ENCODE data around the gene PADI2. TPM values are rescaled to one million over a fixed set of nuclear protein-coding genes. Genes with fewer than 3 reads are reported as not detected.

The PADI2 gene
- total RNA-seq, 2 experiments from 2014 or later, result not detected

GRCh38 chr1:17017435-17017834 is 101.8 kb downstream of the PADI2 start:
- H3K27ac Mint-ChIP-seq, result no peak overlapping the region
- peaks cover 16% of the 10 kb centered on the region for H3K36me3 Mint-ChIP-seq (ENCODE audit: low read depth)
- no peaks in the 10 kb centered on the region for H3K9me3 Mint-ChIP-seq
- no peak overlapping the region for H3K4me3 Mint-ChIP-seq
- intact Hi-C loops (cut with micrococcal nuclease), result no loop called here
- CTCF ChIA-PET, result no interaction called here
- no peaks in the 10 kb centered on the region for H3K27me3 Mint-ChIP-seq (ENCODE audit: low read depth)
- no peak for DNase-seq
- peaks cover 4% of the 10 kb centered on the region for H3K4me1 Mint-ChIP-seq (ENCODE audit: low read depth)

Other genes starting within 250 kb of the PADI2 start
- gene RNU1-2, start 223.5 kb downstream of the PADI2 start, total RNA-seq, result 1,000 to 10,000 TPM; 1,341 to 1,386 TPM
- 10 to 100 TPM; 15.5 to 15.7 TPM for gene CROCC, start 197.5 kb downstream of the PADI2 start, total RNA-seq
- gene MFAP2, start 138.8 kb downstream of the PADI2 start, total RNA-seq, result not detected
- gene ATP13A2, start 107.5 kb downstream of the PADI2 start, total RNA-seq, result 10 to 100 TPM; 23.6 to 25.0 TPM
- gene SDHB, start 65.4 kb downstream of the PADI2 start, total RNA-seq, result 100 to 1,000 TPM; 177 to 179 TPM
- gene PADI1, start 85.7 kb upstream of the PADI2 start, total RNA-seq, result not detected
- not detected for gene PADI3, start 129.6 kb upstream of the PADI2 start, total RNA-seq
- 1 to 10 TPM; 1.5 to 1.8 TPM for gene PADI4, start 188.7 kb upstream of the PADI2 start, total RNA-seq

All from activated naive CD4-positive, alpha-beta T cell treated with anti-CD3 and anti-CD28 coated beads for 36 hours (primary cell).